Measurements from ENCODE around the gene LONP1. TPM values are rescaled to one million over a fixed set of nuclear protein-coding genes. Genes with fewer than 3 reads are reported as not detected.
"Not testable (repeated sequence)": the region's sequence is repeated elsewhere in the genome, so short reads cannot be mapped to it uniquely, and the experiment has no call there.

Gene LONP1
- total RNA-seq, 1 donor from 2014 or later, result 98.5 TPM

DNA sequence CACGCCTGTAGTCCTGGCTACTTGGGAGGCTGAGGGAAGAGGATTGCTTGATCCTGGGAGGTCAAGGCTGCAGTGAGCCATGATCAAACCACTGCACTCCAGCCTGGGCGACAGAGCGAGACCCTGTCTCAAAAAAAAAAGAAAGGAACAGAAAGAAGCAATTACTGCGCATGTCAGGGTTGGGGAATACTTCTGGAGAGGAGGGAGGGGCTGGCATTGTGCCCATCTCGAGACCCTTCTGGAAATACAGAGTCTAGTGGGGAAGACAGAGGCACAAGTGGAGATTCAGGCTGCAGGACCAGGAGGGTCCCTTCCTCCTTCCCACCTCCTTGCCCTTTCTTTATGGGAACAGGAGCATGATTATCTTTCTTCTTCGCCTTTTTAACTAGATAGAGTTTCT lies 33.8 kb upstream of the LONP1 start:
- Mint-ChIP-seq H3K4me1 (ENCODE audit: low read depth, unreplicated experiment) (no peaks in the 10 kb centered on the region), H3K4me3 (ENCODE audit: unreplicated experiment) (no peak overlapping the region), H3K27me3 (ENCODE audit: unreplicated experiment) (no peaks in the 10 kb centered on the region), H3K9me3 (ENCODE audit: unreplicated experiment) (peaks cover 3% of the 10 kb centered on the region), H3K27ac (ENCODE audit: unreplicated experiment) (no peak overlapping the region), H3K36me3 (ENCODE audit: unreplicated experiment) (no peaks in the 10 kb centered on the region)
- TF ChIP-seq, protein P1, sequence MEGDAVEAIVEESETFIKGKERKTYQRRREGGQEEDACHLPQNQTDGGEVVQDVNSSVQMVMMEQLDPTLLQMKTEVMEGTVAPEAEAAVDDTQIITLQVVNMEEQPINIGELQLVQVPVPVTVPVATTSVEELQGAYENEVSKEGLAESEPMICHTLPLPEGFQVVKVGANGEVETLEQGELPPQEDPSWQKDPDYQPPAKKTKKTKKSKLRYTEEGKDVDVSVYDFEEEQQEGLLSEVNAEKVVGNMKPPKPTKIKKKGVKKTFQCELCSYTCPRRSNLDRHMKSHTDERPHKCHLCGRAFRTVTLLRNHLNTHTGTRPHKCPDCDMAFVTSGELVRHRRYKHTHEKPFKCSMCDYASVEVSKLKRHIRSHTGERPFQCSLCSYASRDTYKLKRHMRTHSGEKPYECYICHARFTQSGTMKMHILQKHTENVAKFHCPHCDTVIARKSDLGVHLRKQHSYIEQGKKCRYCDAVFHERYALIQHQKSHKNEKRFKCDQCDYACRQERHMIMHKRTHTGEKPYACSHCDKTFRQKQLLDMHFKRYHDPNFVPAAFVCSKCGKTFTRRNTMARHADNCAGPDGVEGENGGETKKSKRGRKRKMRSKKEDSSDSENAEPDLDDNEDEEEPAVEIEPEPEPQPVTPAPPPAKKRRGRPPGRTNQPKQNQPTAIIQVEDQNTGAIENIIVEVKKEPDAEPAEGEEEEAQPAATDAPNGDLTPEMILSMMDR (IDR thresholded peaks at IDR 0.05; ENCODE audit: partially characterized antibody, unreplicated experiment), result no peak
- DNase-seq, result no peak

DNA sequence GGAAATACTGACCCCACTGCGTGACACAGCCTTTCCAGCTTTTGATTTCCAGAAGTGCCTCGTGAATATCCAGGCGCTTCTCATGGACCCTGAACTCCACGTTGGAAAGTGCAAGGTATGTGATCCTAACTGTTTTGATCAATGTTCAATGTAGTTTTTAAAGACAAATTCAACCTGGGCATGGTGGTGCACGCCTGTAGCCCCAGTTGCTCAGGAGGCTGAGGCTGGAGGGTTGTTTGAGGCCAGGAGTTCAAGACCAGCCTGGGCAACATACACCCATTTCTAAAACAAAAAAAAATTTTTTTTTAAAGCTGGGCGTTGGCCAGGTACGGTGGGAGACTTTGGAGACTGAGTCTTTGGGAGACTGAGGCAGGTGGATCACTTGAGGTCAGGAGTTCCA lies 31.8 kb upstream of the LONP1 start:
- Mint-ChIP-seq H3K27me3 (ENCODE audit: unreplicated experiment) (no peaks in the 10 kb centered on the region), H3K36me3 (ENCODE audit: unreplicated experiment) (no peaks in the 10 kb centered on the region), H3K4me3 (ENCODE audit: unreplicated experiment) (no peak overlapping the region), H3K9me3 (ENCODE audit: unreplicated experiment) (peaks cover 3% of the 10 kb centered on the region), H3K27ac (ENCODE audit: unreplicated experiment) (no peak overlapping the region), H3K4me1 (ENCODE audit: low read depth, unreplicated experiment) (no peaks in the 10 kb centered on the region)
- TF ChIP-seq, protein P1 (IDR thresholded peaks at IDR 0.05; ENCODE audit: partially characterized antibody, unreplicated experiment), result no peak
- DNase-seq, result no peak

DNA sequence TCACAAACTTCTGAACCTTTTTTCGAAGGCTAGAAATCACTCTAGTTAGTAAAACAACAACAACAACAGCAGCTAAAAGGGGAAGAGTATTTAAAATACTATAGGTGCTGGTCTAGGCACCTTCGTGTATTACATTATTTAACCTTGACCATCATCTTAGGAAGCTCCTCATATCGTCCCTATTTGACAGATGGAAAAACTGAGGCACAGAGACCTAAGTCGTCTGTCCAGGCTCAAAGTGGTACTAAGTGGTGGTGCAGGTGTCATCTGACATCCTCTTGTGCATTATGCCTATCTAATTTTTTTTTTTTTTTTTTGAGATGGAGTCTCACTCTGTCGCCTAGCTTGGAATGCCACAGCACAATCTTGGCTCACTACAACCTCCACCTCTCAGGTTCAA lies 29.6 kb upstream of the LONP1 start:
- H3K9me3 Mint-ChIP-seq (ENCODE audit: unreplicated experiment), result peaks cover under 1% of the 10 kb centered on the region
- H3K4me1 Mint-ChIP-seq (ENCODE audit: low read depth, unreplicated experiment), result no peaks in the 10 kb centered on the region
- no peak for DNase-seq
- no peak overlapping the region for H3K27ac Mint-ChIP-seq (ENCODE audit: unreplicated experiment)
- TF ChIP-seq, protein P1 (IDR thresholded peaks at IDR 0.05; ENCODE audit: partially characterized antibody, unreplicated experiment), result no peak
- no peak overlapping the region for H3K4me3 Mint-ChIP-seq (ENCODE audit: unreplicated experiment)
- H3K27me3 Mint-ChIP-seq (ENCODE audit: unreplicated experiment), result peaks cover 2% of the 10 kb centered on the region
- H3K36me3 Mint-ChIP-seq (ENCODE audit: unreplicated experiment), result no peaks in the 10 kb centered on the region

DNA sequence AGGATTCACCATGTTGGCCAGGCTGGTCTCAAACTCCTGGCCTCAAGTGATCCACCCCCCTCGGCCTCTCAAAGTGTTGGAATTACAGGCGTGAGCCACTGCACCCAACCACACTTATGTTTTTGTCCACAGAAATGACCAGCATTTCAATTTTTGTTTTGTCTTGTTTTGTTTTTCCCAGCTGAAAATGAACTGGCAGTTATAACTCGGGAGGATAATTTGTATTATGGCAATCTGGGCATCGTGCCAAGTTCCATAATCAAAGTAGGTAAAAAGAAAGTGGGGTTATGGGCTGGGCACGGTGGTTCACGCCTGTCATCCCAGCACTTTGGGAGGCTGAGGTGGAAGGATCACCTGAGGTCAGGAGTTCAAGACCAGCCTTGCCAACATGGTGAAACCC lies 29.0 kb upstream of the LONP1 start:
- not testable (repeated sequence) for DNase-seq

DNA sequence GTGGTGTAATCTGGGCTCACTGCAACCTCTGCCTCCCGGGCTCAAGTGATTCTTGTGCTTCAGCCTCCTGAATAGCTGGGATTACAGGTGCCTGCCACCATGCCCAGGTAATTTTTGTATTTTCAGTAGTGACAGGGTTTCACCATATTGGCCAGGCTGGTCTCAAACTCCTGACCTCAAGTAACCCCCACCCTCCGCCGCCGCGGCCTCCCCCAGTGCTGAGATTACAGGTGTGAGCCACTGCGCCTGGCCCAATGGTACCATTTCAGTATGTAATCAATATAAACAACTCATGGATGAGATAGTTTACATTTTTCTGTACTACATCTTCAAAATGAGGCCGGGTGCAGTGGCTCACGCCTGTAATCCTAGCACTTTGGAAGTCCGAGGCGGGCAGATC lies 25.1 kb upstream of the LONP1 start:
- H3K4me1 Mint-ChIP-seq (ENCODE audit: low read depth, unreplicated experiment); DNase-seq; H3K27me3 Mint-ChIP-seq (ENCODE audit: unreplicated experiment); H3K36me3 Mint-ChIP-seq (ENCODE audit: unreplicated experiment); H3K9me3 Mint-ChIP-seq (ENCODE audit: unreplicated experiment); H3K27ac Mint-ChIP-seq (ENCODE audit: unreplicated experiment); H3K4me3 Mint-ChIP-seq (ENCODE audit: unreplicated experiment): not testable (repeated sequence)

More for the DNA sequence above, 29.0 kb upstream of the LONP1 start:
- H3K36me3 Mint-ChIP-seq (ENCODE audit: unreplicated experiment); H3K4me3 Mint-ChIP-seq (ENCODE audit: unreplicated experiment); H3K9me3 Mint-ChIP-seq (ENCODE audit: unreplicated experiment); H3K4me1 Mint-ChIP-seq (ENCODE audit: low read depth, unreplicated experiment); H3K27me3 Mint-ChIP-seq (ENCODE audit: unreplicated experiment); H3K27ac Mint-ChIP-seq (ENCODE audit: unreplicated experiment): not testable (repeated sequence)

DNA sequence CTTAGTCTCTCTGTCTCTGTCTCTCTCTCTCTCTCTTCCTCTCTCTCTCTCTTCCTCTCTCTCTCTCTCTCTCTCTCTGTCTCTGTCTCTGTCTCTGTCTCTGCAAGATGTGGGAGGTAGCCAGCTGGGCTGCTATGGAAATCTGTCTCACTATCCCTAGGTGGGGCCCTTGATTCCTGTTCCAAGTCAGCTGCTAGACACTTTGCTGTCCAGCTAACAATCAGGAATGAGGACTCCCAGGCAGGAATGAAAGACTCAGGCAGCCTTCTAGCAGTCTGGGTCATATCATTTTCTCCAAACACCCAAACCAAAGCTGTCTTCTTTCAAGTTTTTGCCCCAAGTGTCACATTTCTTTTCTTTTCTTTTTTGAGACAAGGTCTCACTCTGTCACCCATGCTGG lies 23.7 kb upstream of the LONP1 start:
- TF ChIP-seq, protein P1 (IDR thresholded peaks at IDR 0.05; ENCODE audit: partially characterized antibody, unreplicated experiment), result no peak
- H3K36me3 Mint-ChIP-seq (ENCODE audit: unreplicated experiment), result no peaks in the 10 kb centered on the region

More for the DNA sequence above, 23.7 kb upstream of the LONP1 start:
- H3K4me1 Mint-ChIP-seq (ENCODE audit: low read depth, unreplicated experiment), result no peaks in the 10 kb centered on the region
- no peak overlapping the region for H3K4me3 Mint-ChIP-seq (ENCODE audit: unreplicated experiment)
- H3K9me3 Mint-ChIP-seq (ENCODE audit: unreplicated experiment), result peaks cover 3% of the 10 kb centered on the region
- no peak for DNase-seq
- H3K27me3 Mint-ChIP-seq (ENCODE audit: unreplicated experiment), result peaks cover 7% of the 10 kb centered on the region
- no peak overlapping the region for H3K27ac Mint-ChIP-seq (ENCODE audit: unreplicated experiment)
